ENCODE measurements around the gene RAB5IF.

DNA sequence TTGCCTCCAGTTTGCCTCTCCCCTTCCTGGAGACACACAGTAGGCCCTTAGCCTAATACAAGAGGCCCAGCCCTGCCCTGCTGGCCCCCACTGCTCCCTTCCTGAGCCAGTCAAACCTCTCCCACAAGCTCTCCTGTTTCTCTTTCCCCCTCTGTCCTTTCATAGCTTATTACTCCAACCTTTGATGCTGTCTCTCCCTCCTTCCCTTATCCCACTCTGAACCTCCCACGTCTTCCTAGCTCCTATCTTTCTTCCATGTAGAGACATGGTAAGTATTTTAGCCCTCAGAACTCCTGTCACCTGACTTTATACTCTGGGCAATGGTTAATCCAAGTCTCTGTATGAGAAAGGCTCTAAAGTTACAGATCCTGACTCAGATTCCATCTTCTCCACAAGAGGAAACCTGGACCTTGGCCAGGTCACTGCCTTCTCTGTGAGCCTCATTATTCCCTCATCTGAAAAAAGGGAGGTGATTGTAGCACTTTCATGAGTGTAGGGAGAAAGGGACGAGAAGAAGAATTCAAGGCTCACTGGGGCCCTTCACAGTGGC is 25.5 kb upstream of the RAB5IF start:
- TF ChIP-seq, protein P1, sequence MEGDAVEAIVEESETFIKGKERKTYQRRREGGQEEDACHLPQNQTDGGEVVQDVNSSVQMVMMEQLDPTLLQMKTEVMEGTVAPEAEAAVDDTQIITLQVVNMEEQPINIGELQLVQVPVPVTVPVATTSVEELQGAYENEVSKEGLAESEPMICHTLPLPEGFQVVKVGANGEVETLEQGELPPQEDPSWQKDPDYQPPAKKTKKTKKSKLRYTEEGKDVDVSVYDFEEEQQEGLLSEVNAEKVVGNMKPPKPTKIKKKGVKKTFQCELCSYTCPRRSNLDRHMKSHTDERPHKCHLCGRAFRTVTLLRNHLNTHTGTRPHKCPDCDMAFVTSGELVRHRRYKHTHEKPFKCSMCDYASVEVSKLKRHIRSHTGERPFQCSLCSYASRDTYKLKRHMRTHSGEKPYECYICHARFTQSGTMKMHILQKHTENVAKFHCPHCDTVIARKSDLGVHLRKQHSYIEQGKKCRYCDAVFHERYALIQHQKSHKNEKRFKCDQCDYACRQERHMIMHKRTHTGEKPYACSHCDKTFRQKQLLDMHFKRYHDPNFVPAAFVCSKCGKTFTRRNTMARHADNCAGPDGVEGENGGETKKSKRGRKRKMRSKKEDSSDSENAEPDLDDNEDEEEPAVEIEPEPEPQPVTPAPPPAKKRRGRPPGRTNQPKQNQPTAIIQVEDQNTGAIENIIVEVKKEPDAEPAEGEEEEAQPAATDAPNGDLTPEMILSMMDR (IDR thresholded peaks at IDR 0.05) = no peak
- TF ChIP-seq POLR2AphosphoS5 (IDR thresholded peaks at IDR 0.05) = no peak
- no peak for TF ChIP-seq EP300 (IDR thresholded peaks at IDR 0.05)
